ENCODE results near the gene TLE7.

TLE7 gene

DNA sequence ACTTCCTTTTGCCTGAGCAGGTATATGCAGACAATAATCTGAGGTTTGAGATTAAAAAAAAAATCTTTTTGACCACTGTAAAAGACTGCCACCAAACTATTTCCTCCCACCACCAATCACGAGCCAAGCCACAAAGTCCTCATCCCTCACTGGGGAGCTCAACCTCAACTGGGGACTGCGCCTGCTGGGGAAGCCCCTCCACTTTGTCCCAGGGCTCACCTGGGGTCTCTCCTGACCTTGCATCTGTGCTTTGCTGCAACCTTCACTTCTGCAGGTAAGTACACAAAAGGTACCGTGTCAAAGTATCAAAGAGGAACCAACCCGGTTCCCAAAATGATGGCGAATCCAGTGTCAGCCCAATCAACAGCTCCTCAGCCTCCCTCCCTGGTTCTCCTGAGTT is 35.5 kb downstream of the TLE7 start:
- Histone ChIP-seq H3K79me2 (ENCODE audit: insufficient read depth, low read length) (no peaks in the 10 kb centered on the region), H3K27ac (ENCODE audit: low read depth, low read length) (no peak overlapping the region), H3K4me3 (ENCODE audit: insufficient read depth, low read length, poor library complexity, severe bottlenecking) (no peak overlapping the region), H3K27me3 (ENCODE audit: low read length) (no peaks in the 10 kb centered on the region), H3K4me2 (ENCODE audit: low read depth, low read length, poor library complexity, severe bottlenecking) (no peak overlapping the region), H3F3A (ENCODE audit: insufficient read depth) (no peaks in the 10 kb centered on the region), H3K9me3 (ENCODE audit: insufficient read depth, low read length) (no peaks in the 10 kb centered on the region), H2AFZ (ENCODE audit: low read depth, low read length, severe bottlenecking) (no peak overlapping the region), H3K9ac (ENCODE audit: low read length) (no peak overlapping the region), H4K20me1 (ENCODE audit: low read depth, low read length) (no peaks in the 10 kb centered on the region), H3K36me3 (ENCODE audit: low read length) (no peaks in the 10 kb centered on the region), H3K9me2 (replicated peaks; ENCODE audit: insufficient read depth, low read length) (no peaks in the 10 kb centered on the region)
- no peak for TF ChIP-seq EZH2phosphoT487 (conservative IDR thresholded peaks at IDR 0.05; ENCODE audit: low read length)
- TF ChIP-seq, protein P1, sequence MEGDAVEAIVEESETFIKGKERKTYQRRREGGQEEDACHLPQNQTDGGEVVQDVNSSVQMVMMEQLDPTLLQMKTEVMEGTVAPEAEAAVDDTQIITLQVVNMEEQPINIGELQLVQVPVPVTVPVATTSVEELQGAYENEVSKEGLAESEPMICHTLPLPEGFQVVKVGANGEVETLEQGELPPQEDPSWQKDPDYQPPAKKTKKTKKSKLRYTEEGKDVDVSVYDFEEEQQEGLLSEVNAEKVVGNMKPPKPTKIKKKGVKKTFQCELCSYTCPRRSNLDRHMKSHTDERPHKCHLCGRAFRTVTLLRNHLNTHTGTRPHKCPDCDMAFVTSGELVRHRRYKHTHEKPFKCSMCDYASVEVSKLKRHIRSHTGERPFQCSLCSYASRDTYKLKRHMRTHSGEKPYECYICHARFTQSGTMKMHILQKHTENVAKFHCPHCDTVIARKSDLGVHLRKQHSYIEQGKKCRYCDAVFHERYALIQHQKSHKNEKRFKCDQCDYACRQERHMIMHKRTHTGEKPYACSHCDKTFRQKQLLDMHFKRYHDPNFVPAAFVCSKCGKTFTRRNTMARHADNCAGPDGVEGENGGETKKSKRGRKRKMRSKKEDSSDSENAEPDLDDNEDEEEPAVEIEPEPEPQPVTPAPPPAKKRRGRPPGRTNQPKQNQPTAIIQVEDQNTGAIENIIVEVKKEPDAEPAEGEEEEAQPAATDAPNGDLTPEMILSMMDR (IDR thresholded peaks at IDR 0.05; ENCODE audit: insufficient read depth, low read length, poor library complexity, severe bottlenecking): no peak

DNA sequence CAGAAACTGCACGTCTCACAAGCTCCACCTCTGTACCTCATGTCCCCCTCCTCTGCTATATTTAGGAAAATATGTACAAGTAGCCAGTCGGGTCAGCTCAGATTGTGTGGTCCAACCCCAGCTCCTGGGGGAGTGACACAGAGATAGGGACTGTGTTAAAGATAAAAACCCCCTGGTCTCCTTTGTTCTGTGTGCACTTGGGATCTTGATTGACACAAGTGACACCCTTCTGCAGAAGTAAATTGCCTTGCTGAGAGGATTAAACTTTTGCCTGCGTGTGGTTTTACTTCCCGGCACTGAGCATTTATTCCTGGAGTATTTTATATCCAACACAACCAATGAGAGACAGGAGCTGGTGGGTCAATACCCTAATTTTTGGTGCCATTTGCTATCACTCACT is 37.5 kb downstream of the TLE7 start:
- H3K4me2 ChIP-seq (ENCODE audit: low read depth, low read length, poor library complexity, severe bottlenecking): no peak overlapping the region
- H3K27me3 ChIP-seq (ENCODE audit: low read length): no peaks in the 10 kb centered on the region
- no peaks in the 10 kb centered on the region for H3K36me3 ChIP-seq (ENCODE audit: low read length)
- no peak overlapping the region for H3K27ac ChIP-seq (ENCODE audit: low read depth, low read length)
- H3K9me3 ChIP-seq (ENCODE audit: insufficient read depth, low read length): no peaks in the 10 kb centered on the region
- no peak overlapping the region for H2AFZ ChIP-seq (ENCODE audit: low read depth, low read length, severe bottlenecking)
- TF ChIP-seq, protein P1 (IDR thresholded peaks at IDR 0.05; ENCODE audit: insufficient read depth, low read length, poor library complexity, severe bottlenecking): no peak
- TF ChIP-seq EZH2phosphoT487 (conservative IDR thresholded peaks at IDR 0.05; ENCODE audit: low read length): no peak
- no peaks in the 10 kb centered on the region for H4K20me1 ChIP-seq (ENCODE audit: low read depth, low read length)
- no peak overlapping the region for H3K9ac ChIP-seq (ENCODE audit: low read length)
- no peaks in the 10 kb centered on the region for H3F3A ChIP-seq (ENCODE audit: insufficient read depth)
- no peaks in the 10 kb centered on the region for H3K79me2 ChIP-seq (ENCODE audit: insufficient read depth, low read length)
- H3K9me2 ChIP-seq (replicated peaks; ENCODE audit: insufficient read depth, low read length): no peaks in the 10 kb centered on the region
- H3K4me3 ChIP-seq (ENCODE audit: insufficient read depth, low read length, poor library complexity, severe bottlenecking): no peak overlapping the region

DNA sequence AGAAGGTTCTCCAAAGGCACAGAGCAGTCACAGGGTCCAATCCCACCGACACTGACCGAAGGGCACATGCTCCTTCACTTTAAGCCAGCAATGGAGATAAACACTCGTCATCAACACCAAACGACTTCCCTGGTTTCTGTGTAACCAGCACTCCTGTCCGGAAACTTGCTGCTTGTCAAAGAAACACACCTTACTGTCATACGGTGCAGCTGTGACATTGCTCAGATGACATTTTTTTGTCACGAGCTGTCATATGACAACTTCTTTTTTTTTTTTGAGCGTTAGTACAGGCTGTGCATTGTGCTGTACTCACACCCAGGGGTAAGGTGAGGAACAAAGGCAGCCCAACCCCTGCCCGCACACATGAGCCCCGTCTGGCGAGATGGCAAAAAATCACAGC is 39.2 kb downstream of the TLE7 start:
- H3K4me2 ChIP-seq (ENCODE audit: low read depth, low read length, poor library complexity, severe bottlenecking): no peak overlapping the region
- H3K9me2 ChIP-seq (replicated peaks; ENCODE audit: insufficient read depth, low read length): no peaks in the 10 kb centered on the region
- H3K27me3 ChIP-seq (ENCODE audit: low read length): no peaks in the 10 kb centered on the region
- H3K27ac ChIP-seq (ENCODE audit: low read depth, low read length): no peak overlapping the region
- H3K9ac ChIP-seq (ENCODE audit: low read length): no peak overlapping the region
- H2AFZ ChIP-seq (ENCODE audit: low read depth, low read length, severe bottlenecking): no peak overlapping the region
- no peaks in the 10 kb centered on the region for H3K79me2 ChIP-seq (ENCODE audit: insufficient read depth, low read length)
- no peak overlapping the region for H3K4me3 ChIP-seq (ENCODE audit: insufficient read depth, low read length, poor library complexity, severe bottlenecking)
- no peaks in the 10 kb centered on the region for H3K9me3 ChIP-seq (ENCODE audit: insufficient read depth, low read length)
- H4K20me1 ChIP-seq (ENCODE audit: low read depth, low read length): no peaks in the 10 kb centered on the region
- TF ChIP-seq EZH2phosphoT487 (conservative IDR thresholded peaks at IDR 0.05; ENCODE audit: low read length): no peak
- TF ChIP-seq, protein P1 (IDR thresholded peaks at IDR 0.05; ENCODE audit: insufficient read depth, low read length, poor library complexity, severe bottlenecking): no peak
- no peaks in the 10 kb centered on the region for H3F3A ChIP-seq (ENCODE audit: insufficient read depth)
- no peaks in the 10 kb centered on the region for H3K36me3 ChIP-seq (ENCODE audit: low read length)

All from SU-DHL-6 (cell line).